HG03280 (cell line): ENCODE measurements around the gene HECA.
A peak's percentile ranks its signal among the peaks of the same experiment; 100 is the strongest.
"Not testable (repeated sequence)": the region's sequence is repeated elsewhere in the genome, so short reads cannot be mapped to it uniquely, and the experiment has no call there.

Experiments
- ATAC-seq: cut with Tn5 transposase; IDR thresholded peaks from one replicate; pipeline ENCODE4 v1.9.1; 2021; ENCODE audit warnings: mild to moderate bottlenecking, moderate library complexity; ENCODE audit not compliant: unreplicated experiment

The HECA gene

GRCh38 chr6:139201378-139201777 lies 66.5 kb downstream of the HECA start:
- ATAC-seq, result no peak

- no peak for ATAC-seq
Observed at GRCh38 chr6:139204978-139205377, 70.1 kb downstream of the HECA start.

DNA sequence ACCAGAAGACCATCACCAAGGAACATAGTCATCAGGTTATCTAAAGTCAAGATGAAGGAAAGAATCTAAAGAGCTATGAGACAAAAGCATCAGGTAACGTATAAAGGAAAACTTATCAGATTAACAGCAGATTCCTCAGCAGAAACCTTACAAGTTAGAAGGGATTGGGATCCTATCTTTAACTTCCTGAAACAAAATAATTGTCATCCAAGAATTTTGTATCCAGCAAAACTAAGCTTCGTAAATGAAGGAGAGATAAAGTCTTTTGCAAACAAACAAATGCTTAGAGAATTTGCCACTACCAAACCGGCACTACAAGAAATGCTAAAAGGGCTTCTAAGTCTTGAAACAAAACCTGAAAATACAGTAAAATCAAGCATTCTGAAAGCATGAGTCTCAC lies 71.0 kb downstream of the HECA start:
- ATAC-seq, result no peak

DNA sequence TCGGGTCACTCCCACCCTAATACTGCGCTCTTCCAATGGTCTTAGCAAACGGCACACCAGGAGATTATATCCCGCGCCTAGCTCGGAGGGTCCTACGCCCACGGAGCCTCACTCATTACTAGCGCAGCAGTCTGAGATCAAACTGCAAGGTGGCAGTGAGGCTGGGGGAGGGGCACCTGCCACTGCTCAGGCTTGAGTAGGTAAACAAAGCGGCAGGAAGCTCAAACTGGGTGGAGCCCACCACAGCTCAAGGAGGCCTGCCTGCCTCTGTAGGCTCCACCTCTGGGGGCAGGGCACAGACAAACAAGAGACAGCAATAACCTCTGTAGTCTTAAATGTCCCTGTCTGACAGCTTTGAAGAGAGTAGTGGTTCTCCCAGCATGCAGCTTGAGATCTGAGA lies 75.9 kb downstream of the HECA start:
- not testable (repeated sequence) for ATAC-seq

DNA sequence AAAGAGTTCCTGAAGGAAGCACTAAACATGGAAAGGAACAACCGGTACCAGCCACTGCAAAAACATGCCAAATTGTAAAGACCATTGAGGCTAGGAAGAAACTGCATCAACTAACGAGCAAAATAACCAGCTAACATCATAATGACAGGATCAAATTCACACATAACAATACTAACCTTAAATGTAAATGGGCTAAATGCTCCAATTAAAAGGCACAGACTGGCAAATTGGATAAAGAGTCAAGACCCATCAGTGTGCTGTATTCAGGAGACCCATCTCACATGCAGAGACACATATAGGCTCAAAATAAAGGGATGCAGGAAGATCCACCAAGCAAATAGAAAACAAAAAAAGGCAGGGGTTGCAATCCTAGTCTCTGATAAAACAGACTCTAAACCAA lies 77.6 kb downstream of the HECA start:
- not testable (repeated sequence) for ATAC-seq

DNA sequence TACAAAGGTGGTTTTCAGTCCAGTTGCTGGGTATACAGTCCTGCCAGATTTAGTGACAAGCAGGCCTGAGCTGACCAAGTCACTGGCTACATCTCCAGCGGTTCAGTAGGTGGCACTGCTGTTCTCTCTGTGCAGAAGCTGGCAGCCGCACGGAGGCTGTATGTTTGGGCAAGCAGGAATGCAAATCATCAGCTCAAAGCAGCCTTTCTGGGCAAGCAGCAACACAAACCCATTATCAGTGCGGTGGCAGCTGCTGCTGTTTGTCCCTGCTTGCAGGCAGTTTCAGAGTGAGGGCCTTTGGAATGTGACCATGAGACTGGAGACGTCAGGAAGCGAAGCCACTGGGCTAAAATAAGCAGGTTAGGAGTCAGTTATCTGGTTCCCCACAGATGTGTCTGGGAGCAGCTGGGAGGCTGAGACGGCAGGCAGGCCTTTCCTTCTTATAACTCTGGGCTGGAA lies 84.4 kb downstream of the HECA start:
- peak; percentile 100 for ATAC-seq

DNA sequence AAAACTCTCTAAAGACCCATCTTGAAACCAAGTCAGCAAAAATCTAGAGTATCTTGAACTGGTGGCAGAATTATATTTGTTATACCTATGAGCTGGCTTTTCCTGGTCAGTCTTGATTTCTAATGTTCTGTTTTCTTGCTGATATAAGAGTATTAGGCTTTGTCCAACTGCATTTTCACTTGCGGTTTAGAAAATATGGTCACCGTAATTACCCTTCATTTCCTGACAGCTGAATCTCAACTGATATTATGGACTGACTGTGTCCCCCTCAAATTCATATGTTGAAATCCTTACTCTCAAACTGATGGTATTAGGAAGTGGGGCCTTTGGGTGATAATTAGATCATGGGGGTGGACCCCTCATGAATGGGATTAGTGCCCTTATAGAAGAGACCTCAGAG lies 84.9 kb downstream of the HECA start:
- peak; percentile 6 for ATAC-seq

DNA sequence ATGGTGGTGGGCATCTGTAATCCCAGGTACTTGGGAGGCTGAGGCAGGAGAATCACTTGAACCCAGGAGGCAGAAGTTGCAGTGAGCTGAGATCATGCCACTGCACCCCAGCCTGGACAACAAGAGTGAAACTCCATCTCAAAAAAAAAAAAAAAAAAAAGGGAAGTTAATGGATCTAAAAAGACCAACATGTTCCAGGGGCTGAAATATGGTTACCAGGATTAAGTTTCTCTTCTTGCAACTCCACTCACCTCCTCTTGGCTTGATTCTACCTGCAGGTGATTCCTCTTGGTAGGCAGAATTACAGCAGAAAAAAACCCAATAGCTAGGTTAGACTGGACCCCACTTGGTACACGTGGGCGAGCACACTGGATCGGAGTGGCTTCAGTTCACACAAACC lies 93.5 kb downstream of the HECA start:
- not testable (repeated sequence) for ATAC-seq
